Common myeloid progenitor, CD34-positive (primary cell): ENCODE results near the gene AKIP1.
"Not testable (repeated sequence)": the region's sequence is repeated elsewhere in the genome, so short reads cannot be mapped to it uniquely, and the experiment has no call there.

Experiments
- CTCF ChIA-PET: fragments of 350-600 bp; sonication (Branson Sonifier 250); formaldehyde crosslinking; loops from one replicate; lab custom pipeline; 2021; ENCODE audit warnings: antibody characterized with exemption; lab: Charles Lee
- POLR2A ChIA-PET: fragments of 350-600 bp; sonication (Branson Sonifier 250); formaldehyde crosslinking; loops from one replicate; lab custom pipeline; 2021; ENCODE audit warnings: antibody characterized with exemption; lab: Charles Lee
- DNase-seq, 3 donors: peaks; one replicate each; pipeline versions ENCODE4 v3.0.0 to v3.0.0-alpha.2; 2013
- H3K27ac ChIP-seq, 2 experiments: 1 replicate in 1 of 2; 2 replicates in 1 of 2; pipeline ENCODE4 v1.7.0; 2013; ENCODE audit warnings: inconsistent platforms in 2 of 2, low read length in 2 of 2, mild to moderate bottlenecking in 2 of 2, low read depth in 1 of 2, moderate library complexity in 1 of 2; ENCODE audit not compliant: severe bottlenecking in 2 of 2, insufficient read depth in 1 of 2, poor library complexity in 1 of 2
- H3K27me3 ChIP-seq, 5 experiments: replicated peaks in 2 of 5; 1 replicate in 3 of 5; 2 replicates in 2 of 5; pipeline versions ENCODE4 v1.6.1 to v1.7.0; 2013; ENCODE audit warnings: low read length in 4 of 5, mild to moderate bottlenecking in 2 of 5, moderate library complexity in 2 of 5, inconsistent platforms in 1 of 5; ENCODE audit not compliant: insufficient read depth in 5 of 5, control insufficient read depth in 4 of 5
- H3K36me3 ChIP-seq, 4 experiments: 1 replicate in 2 of 4; 2 replicates in 2 of 4; pipeline versions ENCODE4 v1.6.1 to v1.7.0; 2013; ENCODE audit warnings: low read length in 3 of 4, control low read depth in 1 of 4, mild to moderate bottlenecking in 1 of 4; ENCODE audit not compliant: control insufficient read depth in 4 of 4, insufficient read depth in 4 of 4
- H3K4me1 ChIP-seq, 4 experiments: 1 replicate in 3 of 4; 2 replicates in 1 of 4; pipeline versions ENCODE4 v1.6.1 to v1.7.1; 2013; ENCODE audit warnings: low read length in 3 of 4, mild to moderate bottlenecking in 3 of 4, control low read depth in 1 of 4, inconsistent platforms in 1 of 4, moderate library complexity in 1 of 4; ENCODE audit not compliant: control insufficient read depth in 4 of 4, insufficient read depth in 4 of 4; ENCODE audit errors: control extremely low read depth in 1 of 4
- H3K4me3 ChIP-seq, 7 experiments: 1 replicate in 4 of 7; 2 replicates in 3 of 7; pipeline versions ENCODE4 v1.5.1 to v1.7.0; 2013; ENCODE audit warnings: mild to moderate bottlenecking in 7 of 7, low read length in 6 of 7, moderate library complexity in 6 of 7, inconsistent platforms in 2 of 7, low read depth in 2 of 7, control low read depth in 1 of 7; ENCODE audit not compliant: insufficient read depth in 4 of 7, control insufficient read depth in 1 of 7; ENCODE audit errors: extremely low read depth in 1 of 7
- H3K9me3 ChIP-seq, 5 experiments: 1 replicate in 4 of 5; 2 replicates in 1 of 5; pipeline versions ENCODE4 v1.6.1 to v1.7.1; 2013; ENCODE audit warnings: low read length in 4 of 5, mild to moderate bottlenecking in 2 of 5, inconsistent platforms in 1 of 5, low read depth in 1 of 5, moderate library complexity in 1 of 5; ENCODE audit not compliant: control insufficient read depth in 4 of 5, insufficient read depth in 2 of 5; ENCODE audit errors: control extremely low read depth in 1 of 5
- WGBS: methylation state at CpG from one replicate; pipeline ENCODE4 v1.1.5; 2013; ENCODE audit not compliant: insufficient coverage; 5-methylcytosine and 5-hydroxymethylcytosine counted together

Gene AKIP1

DNA sequence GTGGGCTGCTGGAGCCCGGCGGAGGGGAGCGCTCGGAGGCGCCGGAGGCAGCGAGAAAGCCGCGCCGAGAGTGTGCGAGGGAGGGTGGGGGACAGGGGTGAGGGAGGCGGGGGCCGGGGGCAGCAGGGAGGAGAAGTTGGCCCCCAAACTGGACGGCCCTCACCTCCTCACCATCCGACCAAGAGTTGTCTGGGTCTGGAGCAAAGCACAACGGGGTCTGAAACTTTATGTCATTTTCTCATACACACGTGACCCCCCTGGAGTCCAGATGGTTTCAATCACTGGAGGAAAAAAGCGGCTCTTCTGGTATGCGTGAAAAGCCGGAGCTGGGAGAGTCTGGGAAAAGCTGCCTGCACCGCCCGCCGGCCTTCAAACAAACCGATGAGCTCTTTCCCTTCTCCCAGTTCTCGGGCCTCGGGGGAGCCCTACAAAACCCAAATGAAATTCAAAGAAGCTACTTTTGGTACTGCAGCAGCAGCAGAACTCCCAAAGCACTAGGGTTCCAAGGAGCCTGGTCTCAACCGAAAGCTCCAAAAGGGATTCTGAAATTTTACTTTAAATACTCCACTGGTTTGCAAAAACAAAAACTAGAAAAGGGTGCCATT is 39.7 kb upstream of the AKIP1 start:
- H3K4me1 ChIP-seq: peaks cover 4 to 19% (median 11%) of the 10 kb centered on the region in 4 experiments
- whole genome bisulfite sequencing: 3% methylated on average over 22 of the region's 27 CpGs
- peak in 2 of 3 donors; percentile 11 to 15 for DNase-seq
- H3K27ac ChIP-seq: no peak overlapping the region
- CTCF ChIA-PET: no interaction called here
- H3K9me3 ChIP-seq: no peaks in the 10 kb centered on the region
- peak overlapping the region; percentile 30 to 77 (median 66) for H3K4me3 ChIP-seq
- POLR2A ChIA-PET: no interaction called here
- H3K36me3 ChIP-seq: no peaks in the 10 kb centered on the region
- H3K27me3 ChIP-seq: peaks cover 7 to 67% (median 24%) of the 10 kb centered on the region in 5 experiments

GRCh38 chr11:8871962-8872361 is 39.0 kb upstream of the AKIP1 start:
- ChIA-PET CTCF (no interaction called here), POLR2A (no interaction called here)
- Histone ChIP-seq H3K27me3 (peaks cover 5 to 69% (median 20%) of the 10 kb centered on the region in 5 experiments), H3K27ac (no peak overlapping the region), H3K36me3 (no peaks in the 10 kb centered on the region), H3K4me3 (no peak overlapping the region), H3K9me3 (no peaks in the 10 kb centered on the region), H3K4me1 (peaks cover 4 to 19% (median 11%) of the 10 kb centered on the region in 4 experiments)
- DNase-seq: no peak
- 100% methylated on average over 6 of the region's 6 CpGs for WGBS

GRCh38 chr11:8873741-8874405 is 37.1 kb upstream of the AKIP1 start:
- H3K36me3 ChIP-seq: no peaks in the 10 kb centered on the region
- H3K4me1 ChIP-seq: peaks cover 4 to 19% (median 11%) of the 10 kb centered on the region in 4 experiments
- no peaks in the 10 kb centered on the region for H3K9me3 ChIP-seq
- H3K27ac ChIP-seq: no peak overlapping the region
- no peak overlapping the region for H3K4me3 ChIP-seq
- ChIA-PET CTCF (no interaction called here), POLR2A (no interaction called here)
- peaks cover 5 to 63% (median 15%) of the 10 kb centered on the region in 5 experiments for H3K27me3 ChIP-seq
- peak in 2 of 3 donors; percentile 19 to 23 for DNase-seq
- 0% methylated on average over 1 of the region's 6 CpGs for WGBS

DNA sequence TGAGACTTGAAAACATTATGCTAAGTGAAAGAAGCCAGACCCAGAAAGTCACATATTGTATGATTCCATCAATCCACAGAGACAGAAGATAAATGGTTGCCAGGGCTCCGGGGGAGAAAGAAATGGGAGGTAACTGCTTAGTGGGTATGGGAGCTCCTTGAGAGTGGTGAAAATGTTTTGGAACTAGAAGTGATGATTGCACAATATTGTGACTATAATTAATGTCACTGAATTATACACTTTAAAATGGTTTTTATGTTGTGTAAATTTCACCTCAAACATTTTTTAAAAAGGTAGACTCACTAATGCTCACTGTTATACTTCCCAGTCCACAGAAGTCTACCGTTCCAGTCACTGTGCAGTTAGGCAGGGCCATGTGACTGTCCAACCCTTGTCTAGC is 32.2 kb upstream of the AKIP1 start:
- Histone ChIP-seq H3K4me1 (peaks cover 0 to 10% (median 2%) of the 10 kb centered on the region in 4 experiments), H3K9me3 (no peaks in the 10 kb centered on the region), H3K36me3 (no peaks in the 10 kb centered on the region), H3K4me3 (no peak overlapping the region), H3K27me3 (peaks cover 2 to 29% (median 5%) of the 10 kb centered on the region in 5 experiments), H3K27ac (no peak overlapping the region)
- no peak for DNase-seq
- WGBS: 100% methylated on average over 2 of the region's 2 CpGs
- POLR2A ChIA-PET: no interaction called here
- CTCF ChIA-PET: interaction anchor here (0.8 kb wide), 1 partner anchor 11 kb away, joined by 3 read pairs; no protein-coding TSS in a partner anchor

DNA sequence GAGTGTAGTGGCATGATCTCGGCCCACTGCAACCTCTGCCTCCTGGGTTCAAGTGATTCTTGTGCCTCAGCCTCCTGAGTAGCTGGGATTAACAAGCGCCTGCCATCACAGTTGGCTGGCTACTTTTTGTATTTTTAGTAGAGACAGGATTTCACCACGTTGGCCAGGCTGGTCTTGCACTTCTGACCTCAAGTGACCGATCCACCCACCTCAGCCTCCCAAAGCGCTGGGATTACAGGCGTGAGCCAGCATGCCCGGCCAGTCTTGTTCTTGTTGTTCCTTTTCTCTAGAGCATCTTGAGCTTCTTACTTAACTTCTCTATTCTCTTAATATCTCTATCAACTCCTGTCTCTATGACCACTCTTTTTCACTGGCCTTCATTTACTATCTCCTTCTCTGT is 29.4 kb upstream of the AKIP1 start:
- H3K9me3 ChIP-seq, DNase-seq, H3K4me1 ChIP-seq, H3K4me3 ChIP-seq, POLR2A ChIA-PET, H3K36me3 ChIP-seq, CTCF ChIA-PET, H3K27ac ChIP-seq: not testable (repeated sequence)
- peaks cover 0 to 14% (median 4%) of the 10 kb centered on the region in 5 experiments for H3K27me3 ChIP-seq
- 96% methylated on average over 6 of the region's 7 CpGs for WGBS

DNA sequence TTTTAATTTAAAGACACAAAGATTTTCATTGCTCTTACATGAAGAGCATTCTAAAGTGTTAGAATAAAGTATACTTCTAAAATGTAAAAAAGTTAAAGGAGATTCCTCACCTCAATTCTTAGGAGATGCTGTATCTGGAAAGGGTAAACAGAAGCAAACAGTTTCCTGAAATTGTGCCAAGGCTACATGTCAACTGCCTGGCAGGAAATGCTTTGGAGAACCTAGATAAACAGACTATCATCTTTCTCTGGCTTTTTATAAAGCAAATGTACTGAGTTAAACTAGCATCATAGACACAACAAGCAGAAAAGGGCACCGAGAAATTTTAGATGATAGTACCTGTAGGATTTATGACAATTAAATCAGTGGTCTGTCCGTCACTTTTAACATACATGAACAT is 24.7 kb upstream of the AKIP1 start:
- DNase-seq: no peak
- H3K27ac ChIP-seq: no peak overlapping the region

DNA sequence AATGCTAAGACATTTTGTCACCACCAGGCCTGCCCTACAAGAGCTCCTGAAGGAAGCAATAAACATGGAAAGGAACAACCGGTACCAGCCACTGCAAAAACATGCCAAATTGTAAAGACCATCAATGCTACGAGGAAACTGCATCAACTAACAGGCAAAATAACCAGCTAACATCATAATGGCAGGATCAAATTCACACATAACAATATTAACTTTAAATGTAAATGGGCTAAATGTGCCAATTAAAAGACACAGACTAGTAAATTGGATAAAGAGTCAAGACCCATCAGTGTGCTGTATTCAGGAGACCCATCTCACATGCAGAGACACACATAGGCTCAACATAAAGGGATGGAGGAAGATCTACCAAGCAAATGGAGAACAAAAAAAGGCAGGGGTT is 19.8 kb upstream of the AKIP1 start:
- H3K27ac ChIP-seq, H3K4me1 ChIP-seq, H3K9me3 ChIP-seq, H3K4me3 ChIP-seq, H3K36me3 ChIP-seq, CTCF ChIA-PET, H3K27me3 ChIP-seq, POLR2A ChIA-PET, DNase-seq: not testable (repeated sequence)
- no CpG with 5 or more reads among the region's 2 CpGs for WGBS

More for the DNA sequence above, 24.7 kb upstream of the AKIP1 start:
- Histone ChIP-seq H3K9me3 (peaks cover 0 to 4% (median 0%) of the 10 kb centered on the region in 5 experiments), H3K4me1 (no peaks in the 10 kb centered on the region), H3K27me3 (peaks cover 0 to 3% (median 0%) of the 10 kb centered on the region in 5 experiments), H3K4me3 (no peak overlapping the region), H3K36me3 (no peaks in the 10 kb centered on the region)
- POLR2A ChIA-PET: interaction anchor here (0.7 kb wide), 1 partner anchor 15 kb away, joined by 3 read pairs; no protein-coding TSS in a partner anchor
- CTCF ChIA-PET: no interaction called here
- WGBS: no CpG with 5 or more reads among the region's 2 CpGs
